T-helper 22 cell (primary cell): ENCODE results near the gene SECTM1.

Experiments used
- DNase-seq: peaks from one replicate; pipeline ENCODE4 v3.0.0-alpha.2; 2020; ENCODE audit warnings: low read depth

Gene SECTM1

DNA sequence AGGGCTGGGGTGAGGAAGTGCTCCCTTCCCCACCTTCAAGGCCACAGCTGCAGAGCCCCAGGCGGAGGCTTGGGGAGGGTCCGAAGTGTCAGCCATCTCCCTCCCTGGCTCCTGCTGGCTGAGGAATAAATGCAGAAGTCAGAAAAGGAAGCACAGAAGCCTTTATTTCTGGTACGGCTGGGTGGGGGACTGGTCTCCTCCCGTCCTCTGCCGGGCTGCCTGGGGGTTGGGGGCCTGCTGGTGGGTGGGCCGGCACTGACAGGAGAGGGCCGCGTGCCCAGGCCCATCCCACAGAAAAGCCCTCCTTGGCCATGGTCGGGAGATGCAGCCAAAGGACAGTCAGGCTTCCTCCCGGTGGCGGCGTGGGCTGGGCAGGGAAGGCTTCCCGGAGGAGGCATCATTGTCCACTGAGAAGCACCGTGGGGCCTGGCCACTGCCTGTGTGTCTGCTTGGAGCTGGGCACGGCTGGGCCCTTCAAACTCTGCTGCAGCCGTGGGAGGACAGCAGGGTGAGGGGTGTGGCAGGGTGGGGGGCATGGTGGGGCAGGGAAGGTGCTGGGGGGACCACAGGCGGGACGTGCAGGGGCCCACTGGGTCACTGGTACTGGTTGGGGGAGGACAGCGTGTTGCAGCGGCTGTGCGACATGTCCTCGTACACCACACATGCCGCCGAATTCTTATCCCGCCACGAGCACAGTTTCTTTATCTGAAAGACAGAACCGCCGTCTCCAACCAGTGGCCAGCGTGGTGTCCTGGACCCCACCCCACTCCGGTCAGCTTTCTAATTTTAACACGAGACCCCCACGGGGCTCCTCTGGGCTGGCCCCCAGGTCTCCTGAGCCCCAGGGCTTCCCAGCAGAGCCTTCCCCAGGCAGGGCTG is 18.6 kb downstream of the SECTM1 start:
- no peak for DNase-seq

GRCh38 chr17:82314012-82314726 is 19.4 kb downstream of the SECTM1 start:
- no peak for DNase-seq

GRCh38 chr17:82313195-82314011 is 20.2 kb downstream of the SECTM1 start:
- no peak for DNase-seq

- no peak for DNase-seq
Measured at GRCh38 chr17:82311971-82312370, 21.6 kb downstream of the SECTM1 start.

GRCh38 chr17:82310877-82311276 is 22.7 kb downstream of the SECTM1 start:
- DNase-seq, result no peak

DNA sequence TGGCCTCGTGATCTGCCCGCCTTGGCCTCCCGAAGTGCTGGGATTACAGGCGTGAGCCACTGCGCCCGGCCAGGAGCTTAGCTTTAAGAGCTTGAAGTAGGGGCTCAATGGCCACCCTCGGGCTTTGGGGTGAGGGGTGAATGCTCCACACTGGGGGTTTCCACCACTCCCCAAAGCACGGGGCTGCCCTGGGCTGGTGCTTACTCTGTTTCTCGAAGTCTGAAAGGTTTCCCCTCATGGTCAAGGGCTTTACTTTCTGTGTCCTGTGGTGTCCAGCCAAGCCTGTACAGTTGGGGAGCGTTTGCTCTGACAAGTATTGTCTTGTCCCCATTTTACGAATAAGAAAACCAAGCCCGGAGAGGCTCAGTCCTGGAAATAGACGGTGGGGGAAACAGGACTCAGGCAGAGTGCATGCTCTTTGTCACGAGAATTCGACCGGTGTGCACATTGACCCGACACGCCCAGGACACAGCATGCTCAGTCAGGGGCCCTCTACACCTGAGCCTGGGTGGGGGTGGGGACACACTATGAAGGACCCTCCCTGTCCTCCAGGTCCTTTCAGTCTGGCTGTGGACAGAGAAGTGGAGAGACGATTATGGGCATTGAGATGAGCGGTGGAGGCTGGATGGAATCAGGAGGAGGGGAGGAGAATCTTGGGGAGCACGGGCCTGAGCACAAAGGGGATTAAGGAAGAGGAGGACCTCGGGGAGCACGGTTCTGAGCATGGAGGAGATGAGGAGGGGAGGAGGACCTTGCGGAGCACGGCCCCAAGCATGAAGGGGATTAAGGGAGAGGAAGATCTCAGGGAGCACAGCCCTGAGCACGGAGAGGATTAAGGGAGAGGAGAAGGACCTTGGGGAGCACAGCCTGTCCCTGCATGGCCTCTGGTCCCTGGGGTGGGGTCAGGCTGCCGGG is 23.7 kb downstream of the SECTM1 start:
- no peak for DNase-seq

GRCh38 chr17:82305727-82306300 is 27.8 kb downstream of the SECTM1 start:
- DNase-seq, result no peak

- DNase-seq, result no peak
Measured at GRCh38 chr17:82304826-82305726, 28.5 kb downstream of the SECTM1 start.

DNA sequence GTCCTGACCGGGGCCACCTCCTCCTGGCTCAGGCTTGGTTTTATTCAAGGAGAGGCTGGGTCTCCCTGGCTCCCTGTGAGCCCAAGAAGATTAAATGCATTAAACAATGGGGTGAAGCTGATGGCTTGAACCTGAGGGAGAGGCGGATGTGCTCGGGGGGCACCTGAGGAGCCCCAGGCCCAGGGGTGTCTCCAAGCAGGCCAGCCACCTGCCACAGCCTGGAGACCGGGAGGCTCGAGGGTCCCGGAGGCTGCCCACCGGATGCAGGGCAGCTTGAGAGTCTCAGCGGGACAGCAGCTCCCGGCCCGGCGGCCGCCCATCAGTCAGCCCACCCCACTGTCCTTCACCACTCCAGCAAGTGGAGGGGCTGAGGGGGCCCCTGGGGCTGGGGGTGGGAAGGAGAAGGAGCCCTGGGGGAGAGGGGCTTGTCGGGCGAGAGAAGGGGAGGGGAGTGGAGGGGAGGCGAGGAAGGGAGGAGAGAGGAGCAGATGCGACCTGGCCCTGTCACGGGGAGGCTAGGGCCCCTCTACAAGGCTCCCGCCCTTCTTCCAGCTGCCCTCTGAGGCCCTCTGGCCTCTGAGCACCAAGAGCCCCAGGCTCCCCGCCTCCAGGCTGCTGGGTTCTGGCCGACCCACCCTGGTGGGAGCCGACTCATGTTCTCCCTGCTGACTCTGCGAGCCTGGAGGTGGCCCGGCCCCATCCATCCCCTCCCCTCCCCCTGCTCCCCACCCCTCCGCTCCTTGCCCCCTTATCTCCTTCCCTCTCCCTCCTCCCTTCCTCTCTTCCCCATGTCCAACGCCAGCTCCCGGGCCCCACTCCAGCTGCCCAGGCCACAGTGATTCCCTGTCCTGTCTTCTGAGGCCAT is 29.4 kb downstream of the SECTM1 start:
- no peak for DNase-seq

- DNase-seq, result no peak
Measured at GRCh38 chr17:82302991-82303943, 30.3 kb downstream of the SECTM1 start.

DNA sequence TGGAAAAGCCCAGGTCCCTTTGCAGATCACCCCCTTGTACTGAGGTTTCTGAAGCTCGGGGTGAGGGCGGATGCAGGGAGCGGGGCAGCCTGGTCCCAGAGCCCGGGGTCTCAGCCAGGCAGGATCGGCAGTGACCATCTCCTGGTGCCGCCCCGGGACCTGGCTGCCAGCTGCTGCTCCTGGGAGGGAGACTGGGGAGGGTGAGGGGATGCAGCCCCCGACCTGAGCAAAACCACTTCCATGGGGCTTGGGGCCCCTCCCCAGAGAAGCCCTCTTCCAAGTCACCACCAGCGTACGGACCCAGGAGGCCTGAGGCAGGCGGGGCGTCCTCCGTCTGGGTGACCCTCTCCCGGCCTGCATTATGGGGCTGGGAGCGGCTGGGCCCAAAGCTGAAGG is 31.0 kb downstream of the SECTM1 start:
- no peak for DNase-seq

DNA sequence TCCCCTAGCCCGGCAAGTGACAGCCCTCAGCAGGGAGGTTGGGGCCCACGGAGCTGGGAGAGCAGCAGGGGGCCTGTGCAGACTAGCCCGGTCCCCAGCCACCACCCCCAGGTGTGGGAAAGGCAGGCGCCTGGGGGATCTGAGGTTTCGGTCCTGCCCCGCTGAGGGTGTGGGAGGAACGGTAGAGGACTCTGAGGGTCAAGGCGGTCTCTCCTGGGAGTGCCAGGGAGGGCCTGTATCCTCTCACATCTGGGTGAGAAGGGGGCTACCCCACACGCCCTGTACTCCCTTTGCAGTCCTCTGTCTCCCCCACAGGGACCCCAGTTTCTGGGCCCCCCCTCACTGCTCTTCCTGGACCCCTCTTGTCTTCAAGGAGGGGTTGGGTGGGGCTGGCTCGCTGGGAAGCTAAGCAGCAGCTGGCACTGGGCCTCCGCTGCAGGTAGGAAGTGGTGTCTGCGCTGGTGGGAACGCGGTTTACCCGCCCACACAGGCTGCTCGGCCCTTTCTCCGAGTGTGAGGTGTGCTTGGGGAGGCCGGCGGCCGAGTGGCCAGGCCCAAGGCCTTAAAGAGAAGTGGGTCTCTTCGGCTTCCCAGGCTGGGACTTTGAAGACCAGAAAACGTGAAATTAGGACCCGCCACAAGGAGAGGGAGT is 31.5 kb downstream of the SECTM1 start:
- peak; percentile 27 for DNase-seq

DNA sequence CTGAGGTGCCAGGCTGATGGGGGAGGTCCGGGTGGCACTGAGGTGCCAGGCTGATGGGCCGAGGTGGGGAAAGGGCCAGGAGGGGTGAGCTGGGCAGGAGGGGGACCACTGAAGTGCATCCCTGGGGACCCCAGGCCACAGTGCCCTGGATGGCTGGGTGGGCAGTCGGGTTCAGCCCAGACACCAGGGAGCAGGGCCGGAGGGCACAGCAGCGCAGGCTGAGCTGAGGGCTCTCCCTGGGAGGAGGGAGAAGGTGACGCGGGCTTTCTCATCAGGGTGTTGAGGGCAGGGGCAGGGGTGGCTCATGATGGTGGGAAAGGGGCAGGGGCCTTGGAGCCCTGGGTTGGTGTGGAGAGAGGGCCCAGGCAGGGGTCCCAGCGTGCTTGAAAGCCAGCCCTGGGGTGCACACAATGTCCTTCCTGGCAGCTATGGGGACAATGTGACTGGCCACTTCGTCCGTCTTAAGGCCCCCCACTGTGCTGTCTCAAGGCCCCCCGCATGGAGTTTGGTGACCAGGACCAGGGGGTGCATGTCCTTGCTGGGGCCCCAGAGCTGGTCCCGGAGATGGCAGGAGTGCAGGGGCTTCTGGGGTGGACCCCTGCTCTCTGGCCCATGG is 32.2 kb downstream of the SECTM1 start:
- DNase-seq, result no peak

DNA sequence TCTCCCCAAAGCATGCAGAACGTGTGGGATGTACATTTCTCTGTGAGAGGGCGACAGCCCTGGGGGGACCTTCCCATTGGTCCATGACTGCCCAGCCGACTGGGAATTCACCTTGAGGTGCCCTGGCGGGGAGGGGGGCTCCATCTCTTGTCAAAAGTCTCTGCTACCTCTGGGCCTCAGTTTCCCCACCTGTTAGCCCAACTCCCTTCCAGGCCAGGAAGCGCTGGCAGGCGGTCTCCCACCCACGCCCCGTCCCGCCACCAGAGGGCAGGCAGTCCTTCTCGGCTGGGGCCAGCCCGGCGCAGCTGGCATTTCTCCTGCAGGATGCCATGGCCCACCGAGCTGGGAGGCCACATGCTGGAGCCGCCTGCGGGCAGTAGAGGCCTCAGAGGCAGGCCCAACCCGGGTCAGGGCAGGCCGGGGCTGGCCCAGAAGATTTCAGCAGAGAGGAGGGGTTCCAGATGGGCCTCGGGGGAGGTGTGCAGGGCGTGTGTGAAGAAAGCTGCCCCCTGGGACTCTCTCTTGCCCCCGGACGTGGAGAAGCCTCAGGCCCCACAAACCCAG is 32.8 kb downstream of the SECTM1 start:
- no peak for DNase-seq

DNA sequence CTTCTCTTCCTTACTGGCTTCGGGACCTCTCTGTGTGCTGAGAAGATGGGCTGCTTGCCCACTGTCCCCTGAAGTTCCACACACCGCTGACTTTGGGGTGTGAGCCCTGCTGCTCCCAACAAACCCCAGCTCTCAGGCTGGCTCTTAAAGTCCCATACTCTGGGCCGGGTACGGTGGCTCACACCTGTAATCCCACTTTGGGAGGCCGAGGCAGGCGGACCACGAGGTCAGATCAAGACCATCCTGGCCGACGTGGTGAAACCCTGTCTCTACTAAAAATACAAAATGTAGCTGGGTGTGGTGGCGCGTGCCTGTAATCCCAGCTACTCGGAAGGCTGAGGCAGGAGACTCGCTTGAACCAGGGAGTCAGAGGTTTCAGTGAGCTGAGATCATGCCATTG is 33.3 kb downstream of the SECTM1 start:
- no peak for DNase-seq

DNA sequence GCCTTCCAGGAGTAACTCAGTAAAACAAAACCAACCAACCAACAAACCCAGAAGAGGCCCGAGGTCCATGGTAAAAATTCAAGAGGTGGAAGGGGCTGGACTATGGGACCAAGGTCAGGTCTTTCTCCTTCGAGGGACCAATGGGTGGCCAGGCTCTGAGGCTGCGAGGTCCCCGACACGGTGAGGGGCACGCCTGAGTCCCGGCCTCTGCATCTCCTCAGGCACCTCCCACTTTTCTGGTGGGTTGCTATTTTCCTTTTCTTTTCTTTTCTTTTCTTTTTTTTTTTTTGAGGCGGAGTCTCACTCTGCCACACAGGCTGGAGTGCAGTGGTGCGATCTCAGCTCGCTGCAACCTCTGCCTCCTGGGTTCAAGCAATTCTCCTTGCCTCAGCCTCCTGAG is 34.1 kb downstream of the SECTM1 start:
- no peak for DNase-seq
